Renal cortex interstitium (tissue), 11 donors: ENCODE results near the gene ZBED5. TPM values are rescaled to one million over a fixed set of nuclear protein-coding genes. Genes with fewer than 3 reads are reported as not detected.

Source experiments
- DNase-seq, 11 donors: peaks; one replicate each; pipeline ENCODE4 v3.0.0-alpha.2; 2013; ENCODE audit warnings: low read depth in 9 of 11, low spot score in 4 of 11; ENCODE audit errors: extremely low read depth in 1 of 11
- polyA plus RNA-seq, 3 donors: library from polyadenylated mRNA; unstranded; fragments of 120-200 nt; gene quantifications; one replicate each; pipeline ENCODE4 v1.2.1, GENCODE V29; 2013; ENCODE audit not compliant: insufficient read length in 3 of 3

Gene ZBED5
- polyA plus RNA-seq, 3 donors, result 98.6 to 116 (median 107) TPM

DNA sequence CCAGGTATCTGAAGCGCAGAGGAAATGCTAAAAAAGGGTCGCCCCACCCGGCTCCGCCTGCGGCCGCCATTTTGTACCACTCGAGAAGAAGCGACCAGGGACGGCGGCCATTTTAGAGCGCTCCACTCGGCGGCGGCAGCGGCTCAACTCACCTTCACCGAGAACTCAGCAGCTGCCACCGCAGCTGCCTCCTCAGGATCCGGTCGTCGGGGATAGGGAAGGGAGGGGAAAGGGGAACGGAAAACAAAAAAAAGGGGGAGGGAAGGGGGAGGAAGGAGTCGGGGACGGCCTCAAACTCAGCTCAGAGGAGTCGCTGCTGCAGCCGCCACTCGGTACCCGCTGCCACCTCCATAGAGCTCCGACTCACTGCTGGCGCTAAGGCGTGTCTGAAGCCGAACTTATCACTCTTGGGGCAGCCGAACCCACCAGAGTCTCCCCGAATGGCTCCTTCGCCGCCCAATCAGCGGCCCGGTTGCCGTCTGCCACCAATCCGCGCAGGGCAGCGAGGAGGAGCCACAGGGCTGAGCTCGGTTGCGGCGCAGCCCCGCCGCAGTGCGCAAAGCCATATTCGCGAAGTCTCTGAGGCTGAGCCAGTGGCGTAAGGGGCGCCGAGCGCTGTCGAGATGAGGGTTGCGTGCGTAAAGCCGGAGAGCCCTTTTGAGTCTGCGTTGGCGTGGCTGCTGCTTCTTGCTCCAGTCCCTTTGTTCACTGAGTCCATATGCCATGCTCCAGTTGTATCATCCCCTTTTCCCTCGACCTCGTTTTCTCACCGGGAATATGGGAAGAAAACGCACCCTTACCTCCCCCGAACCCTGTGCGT is 49.1 kb downstream of the ZBED5 start, which contains the start of gene EIF4G2:
EIF4G2 (minus strand) TSS at position 374 of the 820 bp plus-strand sequence.
- DNase-seq, result peak; percentile 96 to 99 (median 98)

DNA sequence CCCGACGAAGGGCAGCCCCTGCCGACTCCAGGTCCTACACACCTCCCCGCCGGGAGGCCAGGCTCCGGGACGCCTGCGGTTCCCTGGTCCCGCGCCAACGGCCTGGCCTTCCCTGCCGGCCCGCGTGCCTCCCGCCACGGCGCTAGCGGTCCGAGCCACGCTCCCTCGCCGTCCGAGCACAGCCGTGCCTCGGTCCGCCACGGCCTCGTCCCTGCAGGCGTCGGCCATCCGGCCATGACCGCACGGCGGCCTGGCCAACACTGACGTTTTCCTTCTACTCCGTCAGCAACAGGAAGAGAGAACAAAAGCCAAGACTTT is 49.7 kb downstream of the ZBED5 start:
- DNase-seq, result peak in 1 of 11 donors; percentile 31

DNA sequence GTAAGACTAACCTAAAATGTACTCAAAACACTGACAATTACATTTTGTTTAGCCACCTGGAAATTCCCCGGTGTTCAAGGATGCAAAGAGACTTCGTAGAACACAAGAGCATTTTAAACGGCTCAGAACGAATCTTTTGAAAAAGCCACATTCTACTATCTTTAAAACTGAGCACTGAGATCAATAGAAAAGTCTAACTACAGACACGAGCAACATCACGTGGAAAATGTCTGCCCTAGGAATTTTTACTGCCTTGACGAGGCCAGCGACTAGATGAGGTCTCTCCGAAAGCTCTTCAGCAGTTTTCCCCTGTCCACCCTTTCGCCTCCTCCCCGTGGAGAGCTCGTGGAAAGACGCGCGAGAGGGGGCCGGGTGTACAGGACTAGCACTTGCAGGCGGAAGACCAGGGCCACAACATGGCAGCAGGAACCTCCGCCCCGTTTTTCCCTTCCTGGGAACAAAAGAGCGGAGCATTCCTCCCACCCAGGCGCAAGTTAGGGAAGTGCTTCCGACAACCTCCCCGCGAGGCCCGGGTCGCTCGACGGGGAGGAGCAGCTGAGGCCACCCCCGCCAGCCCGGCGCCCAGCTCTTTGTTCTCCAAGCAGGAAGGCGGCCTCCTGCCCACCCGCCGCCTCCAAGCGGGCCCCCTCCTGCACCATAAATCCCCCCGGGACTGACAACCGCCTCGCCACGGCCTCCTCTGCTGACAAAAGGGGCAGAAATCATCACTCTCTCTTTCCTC is 50.2 kb downstream of the ZBED5 start:
- DNase-seq, result peak in 8 of 11 donors; percentile 25 to 51 (median 40)

DNA sequence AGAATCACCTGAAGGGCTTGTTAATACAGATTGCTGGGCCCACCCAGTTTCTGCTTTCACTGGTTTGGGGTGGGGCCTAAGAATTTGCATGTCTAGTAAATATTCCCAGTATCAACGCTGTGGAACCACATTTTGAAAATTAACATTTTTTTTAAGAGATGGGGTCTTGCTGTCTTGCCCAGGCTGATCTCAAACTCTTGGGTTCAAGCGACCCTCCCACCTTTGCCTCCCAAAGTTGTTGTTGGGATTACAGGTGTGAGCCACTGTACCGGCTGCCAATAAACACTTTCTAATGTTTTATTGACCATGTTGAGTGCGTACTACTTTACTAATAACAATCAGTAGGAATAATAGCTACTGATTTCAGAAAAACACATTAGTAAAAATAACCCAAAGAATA is 51.6 kb downstream of the ZBED5 start:
- DNase-seq, result no peak

DNA sequence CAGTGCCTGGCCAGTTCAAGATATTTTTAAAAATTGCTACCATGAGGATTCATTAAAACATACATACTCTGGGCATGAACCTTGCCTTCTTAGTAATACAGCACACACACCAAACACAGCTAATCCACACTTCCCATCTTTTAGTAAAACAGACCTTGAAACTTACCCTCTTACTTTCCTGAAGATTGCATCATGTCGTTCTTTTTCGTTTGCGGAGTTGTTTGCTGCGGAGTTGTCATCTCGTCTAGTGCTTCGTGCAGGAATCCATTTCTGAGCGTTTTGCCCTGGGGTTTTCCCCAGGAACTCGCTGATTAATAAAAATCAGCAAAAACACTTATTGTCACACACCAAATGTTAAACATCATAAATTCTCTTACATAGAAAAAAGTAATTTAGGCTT is 52.1 kb downstream of the ZBED5 start:
- DNase-seq, result no peak

DNA sequence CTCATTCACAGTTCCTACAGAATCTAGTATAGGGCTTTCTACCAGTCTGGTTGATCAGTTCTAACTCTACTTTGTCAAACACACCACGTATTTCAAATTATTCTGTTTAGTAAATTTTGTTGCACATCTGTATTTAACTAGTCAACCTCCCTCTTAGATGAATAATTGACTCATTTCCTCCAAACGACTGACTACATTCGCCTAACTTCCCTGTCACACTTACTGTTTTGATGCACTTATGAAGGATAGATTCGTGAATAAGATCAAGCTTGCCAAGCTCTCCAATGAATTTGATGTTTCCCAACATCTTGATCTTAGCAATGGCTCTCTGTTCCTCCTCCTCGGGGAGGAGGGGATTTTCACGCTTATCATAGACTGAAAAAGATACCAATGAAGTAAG is 54.2 kb downstream of the ZBED5 start:
- DNase-seq, result no peak

Other genes starting within 250 kb of the ZBED5 start
- gene IRAG1, start 164.3 kb downstream of the ZBED5 start, polyA plus RNA-seq, result 10 to 100 TPM in 1 of 3 donors, 1 to 10 TPM in 2; 9.2 to 10.8 (median 9.6) TPM
- 10 to 100 TPM; 60.7 to 68.9 (median 68.5) TPM for gene CTR9, start 106.8 kb downstream of the ZBED5 start, polyA plus RNA-seq
- 100 to 1,000 TPM; 791 to 984 (median 866) TPM for gene EIF4G2, start 49.1 kb downstream of the ZBED5 start, polyA plus RNA-seq